ENCODE data around the gene RAD51B. TPM values are rescaled to one million over a fixed set of nuclear protein-coding genes. Genes with fewer than 3 reads are reported as not detected.

Gene RAD51B
- total RNA-seq, 4 donors from 2014 or later: 19.6 to 39.7 (median 25.4) TPM

- 93% methylated on average over 8 of the region's 8 CpGs for WGBS
- DNase-seq (ENCODE audit: low spot score in 2 of 2): no peak
- TF ChIP-seq EP300 (IDR thresholded peaks at IDR 0.05) (no peak), POLR2AphosphoS5 (IDR thresholded peaks at IDR 0.05) (no peak), POLR2A (IDR thresholded peaks at IDR 0.05) (no peak)
- TF ChIP-seq, protein P1, sequence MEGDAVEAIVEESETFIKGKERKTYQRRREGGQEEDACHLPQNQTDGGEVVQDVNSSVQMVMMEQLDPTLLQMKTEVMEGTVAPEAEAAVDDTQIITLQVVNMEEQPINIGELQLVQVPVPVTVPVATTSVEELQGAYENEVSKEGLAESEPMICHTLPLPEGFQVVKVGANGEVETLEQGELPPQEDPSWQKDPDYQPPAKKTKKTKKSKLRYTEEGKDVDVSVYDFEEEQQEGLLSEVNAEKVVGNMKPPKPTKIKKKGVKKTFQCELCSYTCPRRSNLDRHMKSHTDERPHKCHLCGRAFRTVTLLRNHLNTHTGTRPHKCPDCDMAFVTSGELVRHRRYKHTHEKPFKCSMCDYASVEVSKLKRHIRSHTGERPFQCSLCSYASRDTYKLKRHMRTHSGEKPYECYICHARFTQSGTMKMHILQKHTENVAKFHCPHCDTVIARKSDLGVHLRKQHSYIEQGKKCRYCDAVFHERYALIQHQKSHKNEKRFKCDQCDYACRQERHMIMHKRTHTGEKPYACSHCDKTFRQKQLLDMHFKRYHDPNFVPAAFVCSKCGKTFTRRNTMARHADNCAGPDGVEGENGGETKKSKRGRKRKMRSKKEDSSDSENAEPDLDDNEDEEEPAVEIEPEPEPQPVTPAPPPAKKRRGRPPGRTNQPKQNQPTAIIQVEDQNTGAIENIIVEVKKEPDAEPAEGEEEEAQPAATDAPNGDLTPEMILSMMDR (IDR thresholded peaks at IDR 0.05): no peak
Measured at GRCh38 chr14:68502230-68502629, 682.7 kb downstream of the RAD51B start.

DNA sequence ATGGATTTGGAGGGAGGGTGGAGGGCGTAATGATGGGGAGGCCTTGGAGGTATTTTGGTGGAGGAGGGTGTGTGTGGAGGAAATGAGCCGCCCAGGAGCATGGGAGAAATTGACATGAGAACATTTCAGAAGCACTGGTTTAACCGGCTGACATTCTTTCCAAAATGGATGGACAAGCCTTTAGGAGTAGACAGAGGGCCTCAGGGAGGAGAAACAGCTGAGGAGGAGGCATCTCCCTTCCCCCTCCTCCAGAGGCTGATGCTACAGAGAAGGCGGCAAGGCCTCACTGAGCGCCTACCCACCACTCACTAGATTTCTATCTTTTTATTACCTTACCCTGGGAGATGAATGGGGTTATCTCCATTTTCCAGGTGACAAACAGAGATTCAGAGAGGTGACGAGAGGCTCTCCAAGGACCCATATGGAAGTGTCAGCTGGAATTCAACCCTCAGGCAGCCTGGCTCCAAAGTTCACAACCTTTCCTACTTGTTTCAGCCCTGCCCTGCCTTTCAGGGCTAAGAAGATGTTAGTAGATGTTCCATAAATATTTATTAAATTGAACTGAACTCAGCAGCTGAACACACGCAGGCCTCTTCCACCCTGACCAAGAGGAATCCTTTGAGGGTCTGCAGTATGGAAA lies 683.7 kb downstream of the RAD51B start:
- Histone ChIP-seq H3K4me3 (no peak overlapping the region), H3K27me3 (no peaks in the 10 kb centered on the region), H3K4me1 (peaks cover 24% of the 10 kb centered on the region), H3K27ac (no peak overlapping the region), H3K36me3 (no peaks in the 10 kb centered on the region), H3K9me3 (no peaks in the 10 kb centered on the region)
- WGBS: 87% methylated on average over 7 of the region's 7 CpGs
- DNase-seq (ENCODE audit: low spot score in 2 of 2): no peak
- TF ChIP-seq, protein P1 (IDR thresholded peaks at IDR 0.05): no peak
- TF ChIP-seq EP300 (IDR thresholded peaks at IDR 0.05): no peak
- no peak for TF ChIP-seq POLR2A (IDR thresholded peaks at IDR 0.05)
- no peak for TF ChIP-seq POLR2AphosphoS5 (IDR thresholded peaks at IDR 0.05)

More at GRCh38 chr14:68502230-68502629, 682.7 kb downstream of the RAD51B start:
- peaks cover 20% of the 10 kb centered on the region for H3K4me1 ChIP-seq
- H3K27ac ChIP-seq: no peak overlapping the region
- no peak overlapping the region for H3K4me3 ChIP-seq
- H3K36me3 ChIP-seq: no peaks in the 10 kb centered on the region
- H3K9me3 ChIP-seq: no peaks in the 10 kb centered on the region
- H3K27me3 ChIP-seq: no peaks in the 10 kb centered on the region

- Histone ChIP-seq H3K4me3 (no peak overlapping the region), H3K9me3 (no peaks in the 10 kb centered on the region), H3K36me3 (no peaks in the 10 kb centered on the region), H3K27ac (no peak overlapping the region), H3K4me1 (peaks cover 33% of the 10 kb centered on the region), H3K27me3 (no peaks in the 10 kb centered on the region)
- no peak for TF ChIP-seq POLR2AphosphoS5 (IDR thresholded peaks at IDR 0.05)
- TF ChIP-seq, protein P1 (IDR thresholded peaks at IDR 0.05): no peak
- no peak for TF ChIP-seq EP300 (IDR thresholded peaks at IDR 0.05)
- no peak for TF ChIP-seq POLR2A (IDR thresholded peaks at IDR 0.05)
- no peak for DNase-seq (ENCODE audit: low spot score in 2 of 2)
- WGBS: 92% methylated on average over 8 of the region's 8 CpGs
Measured at GRCh38 chr14:68504861-68505260, 685.3 kb downstream of the RAD51B start.

DNA sequence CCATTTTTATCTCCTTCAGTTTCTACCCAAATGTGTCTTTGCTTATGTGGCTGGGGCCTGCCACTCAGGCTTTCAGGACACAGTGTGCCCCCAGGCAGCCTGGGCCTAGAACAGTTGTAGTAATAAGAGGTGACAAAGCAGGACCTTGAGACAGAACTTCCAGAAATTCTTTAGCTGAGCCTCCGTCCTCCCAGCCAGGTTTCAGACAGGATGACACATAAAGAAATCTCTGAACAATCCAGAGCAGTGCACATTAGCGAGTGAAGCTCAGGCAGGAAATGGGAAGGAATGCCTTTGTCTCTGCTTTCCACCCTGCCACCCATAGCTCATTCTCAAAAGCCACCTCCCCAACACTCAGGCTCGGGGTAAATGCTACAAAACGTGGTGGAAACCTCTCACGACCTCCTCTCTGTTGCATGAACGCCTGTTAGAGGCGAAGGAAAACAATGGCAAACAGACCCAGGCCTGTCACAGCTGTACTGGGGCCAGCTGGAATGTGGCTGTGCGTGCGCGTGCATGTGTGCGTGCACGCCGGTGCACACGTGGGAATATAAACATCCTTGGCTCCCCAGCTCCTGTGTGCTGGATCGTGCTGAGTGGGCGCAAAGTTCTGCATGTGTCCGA lies 686.6 kb downstream of the RAD51B start:
- WGBS: 49% methylated on average over 16 of the region's 17 CpGs
- peak in 1 of 2 donors; percentile 57 for DNase-seq (ENCODE audit: low spot score in 2 of 2)

More for the DNA sequence above, 686.6 kb downstream of the RAD51B start:
- no peak for TF ChIP-seq POLR2A (IDR thresholded peaks at IDR 0.05)
- no peak for TF ChIP-seq POLR2AphosphoS5 (IDR thresholded peaks at IDR 0.05)
- TF ChIP-seq, protein P1 (IDR thresholded peaks at IDR 0.05): no peak
- no peak for TF ChIP-seq EP300 (IDR thresholded peaks at IDR 0.05)
- Histone ChIP-seq H3K4me3 (no peak overlapping the region), H3K9me3 (no peaks in the 10 kb centered on the region), H3K27ac (peak overlapping the region; percentile 83), H3K27me3 (no peaks in the 10 kb centered on the region), H3K36me3 (no peaks in the 10 kb centered on the region), H3K4me1 (peaks cover 46% of the 10 kb centered on the region)
